Colonic mucosa (tissue), 4 donors: ENCODE measurements around the gene KNSTRN. TPM values are rescaled to one million over a fixed set of nuclear protein-coding genes. Genes with fewer than 3 reads are reported as not detected.

ENCODE experiments used
- DNase-seq: peaks from one replicate; pipeline ENCODE4 v3.0.0-alpha.2; 2020
- H3K27ac ChIP-seq: fragments of 200-600 bp; one replicate; pipeline ENCODE4 v1.8.0; 2021
- H3K27me3 ChIP-seq: fragments of 200-600 bp; one replicate; pipeline ENCODE4 v1.8.0; 2021
- H3K36me3 ChIP-seq: fragments of 200-600 bp; one replicate; pipeline ENCODE4 v1.8.0; 2021
- H3K4me1 ChIP-seq: fragments of 200-600 bp; one replicate; pipeline ENCODE4 v1.8.0; 2021; ENCODE audit warnings: mild to moderate bottlenecking
- H3K4me3 ChIP-seq: fragments of 200-600 bp; one replicate; pipeline ENCODE4 v1.8.0; 2021
- H3K9ac ChIP-seq, 2 donors: one replicate each; pipeline ENCODE4 v1.7.0; 2013; ENCODE audit warnings: control low read depth in 2 of 2, low read depth in 2 of 2, low read length in 2 of 2
- H3K9me3 ChIP-seq: fragments of 200-600 bp; one replicate; pipeline ENCODE4 v1.8.0; 2021
- intact Hi-C: fragments of 100-400 bp; cut with DNase I; formaldehyde crosslinking; loops from one replicate; pipeline ENCODE4 v1.14.1; 2022
- total RNA-seq, 2 donors: library from RNA; stranded (reverse); fragmentation: NEBNext Ultra II Directional in 1 of 2; extraction: Animal tissue kit (Norgen Biotek cat#: 25700) in 1 of 2; gene quantifications; one replicate each; pipeline ENCODE4 v1.2.1, GENCODE V29; 2021
- TF ChIP-seq, protein P1 (sequence below): fragments of 200-600 bp; IDR thresholded peaks from one replicate; pipeline ENCODE4 v1.8.0; 2022; ENCODE audit warnings: antibody characterized with exemption, mild to moderate bottlenecking
- donor health status: healthy.
- donor health status: DM: no; HTN: no; CAD: no.
- donor health status: DM: no; HTN: no; CAD: no.

KNSTRN gene
- total RNA-seq, 2 donors from 2014 or later = 12.2 to 51.2 TPM

DNA sequence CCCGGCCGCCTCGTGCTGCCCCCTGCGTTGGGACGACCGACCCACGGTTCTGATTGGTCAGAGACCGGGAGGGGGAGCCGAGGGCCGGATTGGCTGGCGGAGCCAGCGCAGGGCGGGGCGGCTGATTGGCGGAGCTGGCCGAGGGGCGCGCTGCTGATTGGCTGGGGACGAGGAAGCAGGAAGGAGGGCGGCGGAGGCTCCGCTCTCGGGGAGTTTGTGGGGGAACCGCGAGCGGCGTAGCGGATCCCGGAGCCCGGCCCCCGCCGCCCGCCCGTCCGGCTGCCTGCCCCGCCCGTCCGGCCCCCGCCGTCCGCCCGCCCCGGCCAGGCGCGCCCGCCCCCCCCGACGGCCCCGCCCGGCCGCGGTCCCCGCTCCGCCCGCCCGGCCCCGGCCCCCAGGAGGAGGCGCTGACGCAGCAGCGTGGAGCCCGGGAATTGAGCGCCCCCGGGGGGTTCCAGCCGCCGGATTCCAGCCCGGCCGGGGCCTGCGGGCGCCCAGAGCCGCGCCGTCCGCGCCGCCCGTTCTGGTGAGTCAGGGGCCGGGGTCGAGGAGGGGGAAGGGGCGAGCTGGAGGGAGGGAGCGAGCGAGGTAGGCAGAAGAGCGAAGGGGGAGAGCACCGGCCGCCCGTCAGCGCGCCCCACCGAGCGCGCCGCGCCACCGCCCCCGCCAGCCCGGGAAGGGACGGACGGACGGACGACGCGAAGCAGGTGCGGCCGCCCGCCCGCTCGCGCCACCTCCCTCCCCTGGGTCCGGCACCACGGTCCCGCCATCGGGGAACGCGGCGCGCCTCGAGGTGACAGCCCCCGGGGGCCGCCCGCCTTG is 58.4 kb downstream of the KNSTRN start, which contains the start of gene BAHD1:
Gene BAHD1, plus strand, starts transcription at position 211 of the 822 bp plus-strand sequence. CDS start 17,512 bp downstream, outside the sequence.
- H3K4me1 ChIP-seq = peaks cover 13% of the 10 kb centered on the region

DNA sequence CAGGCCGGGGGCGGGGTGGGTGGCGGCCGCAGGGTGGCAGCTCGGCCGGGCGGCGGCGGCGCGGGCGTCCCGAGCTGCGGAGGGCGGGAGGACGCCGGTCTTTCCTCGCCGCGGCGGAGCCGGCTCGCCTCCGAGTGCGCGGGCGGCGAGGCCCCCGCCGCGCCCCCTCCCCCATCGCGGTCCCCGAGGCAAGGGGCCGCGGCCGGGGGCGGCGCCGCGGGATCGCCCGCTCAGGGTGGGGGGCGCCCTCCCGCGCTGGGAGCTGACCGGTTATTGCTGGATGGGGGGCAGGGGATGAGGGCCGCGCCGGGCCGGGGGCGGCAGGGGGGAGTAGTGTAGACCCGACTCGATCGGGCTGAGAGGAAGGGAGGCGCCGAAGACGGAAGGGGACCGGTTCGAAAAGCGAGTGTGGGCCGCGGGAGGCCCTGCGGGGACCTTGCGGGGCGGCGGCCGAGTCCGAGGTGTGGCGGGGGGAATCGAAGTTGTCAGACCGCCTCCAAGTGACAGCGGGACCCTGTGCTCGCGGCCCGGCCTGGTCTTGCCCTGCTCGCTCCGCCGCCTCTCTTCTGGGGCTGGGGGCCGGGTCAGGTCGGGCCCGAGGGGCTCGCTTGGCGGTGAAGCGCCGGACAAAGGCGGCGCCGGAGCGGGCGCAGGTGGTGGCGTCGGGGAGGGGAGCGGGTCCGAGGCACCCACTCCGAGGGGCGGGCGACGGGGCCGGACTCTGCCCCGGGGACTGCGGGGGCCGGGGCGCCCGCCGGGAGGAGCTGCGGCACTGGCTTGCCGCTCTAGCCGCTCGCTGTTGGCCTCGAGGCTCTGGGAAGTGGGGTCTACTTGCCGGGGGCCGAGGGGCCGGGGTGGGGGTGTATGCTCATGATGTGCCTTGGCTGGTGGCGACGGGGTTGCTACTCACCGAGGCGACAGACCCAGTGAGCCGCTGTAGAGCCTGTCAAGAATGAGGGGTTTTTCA is 59.3 kb downstream of the KNSTRN start:
- no peaks in the 10 kb centered on the region for H3K9me3 ChIP-seq
- no peak overlapping the region for H3K27ac ChIP-seq
- H3K9ac ChIP-seq = peak overlapping the region; percentile 55 to 86
- TF ChIP-seq, protein P1, sequence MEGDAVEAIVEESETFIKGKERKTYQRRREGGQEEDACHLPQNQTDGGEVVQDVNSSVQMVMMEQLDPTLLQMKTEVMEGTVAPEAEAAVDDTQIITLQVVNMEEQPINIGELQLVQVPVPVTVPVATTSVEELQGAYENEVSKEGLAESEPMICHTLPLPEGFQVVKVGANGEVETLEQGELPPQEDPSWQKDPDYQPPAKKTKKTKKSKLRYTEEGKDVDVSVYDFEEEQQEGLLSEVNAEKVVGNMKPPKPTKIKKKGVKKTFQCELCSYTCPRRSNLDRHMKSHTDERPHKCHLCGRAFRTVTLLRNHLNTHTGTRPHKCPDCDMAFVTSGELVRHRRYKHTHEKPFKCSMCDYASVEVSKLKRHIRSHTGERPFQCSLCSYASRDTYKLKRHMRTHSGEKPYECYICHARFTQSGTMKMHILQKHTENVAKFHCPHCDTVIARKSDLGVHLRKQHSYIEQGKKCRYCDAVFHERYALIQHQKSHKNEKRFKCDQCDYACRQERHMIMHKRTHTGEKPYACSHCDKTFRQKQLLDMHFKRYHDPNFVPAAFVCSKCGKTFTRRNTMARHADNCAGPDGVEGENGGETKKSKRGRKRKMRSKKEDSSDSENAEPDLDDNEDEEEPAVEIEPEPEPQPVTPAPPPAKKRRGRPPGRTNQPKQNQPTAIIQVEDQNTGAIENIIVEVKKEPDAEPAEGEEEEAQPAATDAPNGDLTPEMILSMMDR = no peak
- no peaks in the 10 kb centered on the region for H3K36me3 ChIP-seq
- no peaks in the 10 kb centered on the region for H3K27me3 ChIP-seq
- DNase-seq = peak; percentile 38
- peak overlapping the region; percentile 79 for H3K4me3 ChIP-seq
- intact Hi-C loops = no loop called here
- peaks cover 11% of the 10 kb centered on the region for H3K4me1 ChIP-seq

More for the DNA sequence above, 58.4 kb downstream of the KNSTRN start, which contains the start of gene BAHD1:
- intact Hi-C loops = no loop called here
- peak; percentile 98 for DNase-seq
- TF ChIP-seq, protein P1 = no peak
- H3K36me3 ChIP-seq = no peaks in the 10 kb centered on the region
- no peaks in the 10 kb centered on the region for H3K9me3 ChIP-seq
- H3K9ac ChIP-seq = peak within 1 kb of the TSS; percentile 81 to 86
- H3K27me3 ChIP-seq = no peaks in the 10 kb centered on the region
- peak within 1 kb of the TSS; percentile 53 for H3K27ac ChIP-seq
- peak within 1 kb of the TSS; percentile 79 for H3K4me3 ChIP-seq

DNA sequence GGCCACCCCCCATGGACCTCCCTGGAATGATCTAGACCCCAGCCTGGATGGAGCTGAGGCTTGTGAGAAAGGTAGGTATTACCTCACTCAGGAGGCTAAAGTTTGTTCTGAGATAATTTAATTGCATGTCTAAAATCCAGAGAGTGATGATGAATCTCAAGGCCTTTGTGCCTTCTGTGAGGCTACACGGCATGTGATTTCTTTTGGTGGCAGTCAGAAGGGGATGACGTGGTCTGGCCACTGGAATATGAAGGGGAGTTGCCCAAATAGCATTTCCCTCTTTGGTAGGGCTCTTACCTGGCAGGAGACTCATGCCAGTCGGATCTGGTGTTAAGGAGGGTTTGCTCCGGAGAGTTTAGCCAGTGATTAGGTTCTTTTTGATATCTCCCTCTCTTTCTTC is 60.7 kb downstream of the KNSTRN start:
- intact Hi-C loops = no loop called here
- Histone ChIP-seq H3K27ac (no peak overlapping the region), H3K36me3 (no peaks in the 10 kb centered on the region), H3K27me3 (no peaks in the 10 kb centered on the region), H3K9me3 (no peaks in the 10 kb centered on the region), H3K4me3 (no peak overlapping the region), H3K9ac (no peak overlapping the region), H3K4me1 (peaks cover 11% of the 10 kb centered on the region)
- TF ChIP-seq, protein P1 = no peak
- DNase-seq = no peak

DNA sequence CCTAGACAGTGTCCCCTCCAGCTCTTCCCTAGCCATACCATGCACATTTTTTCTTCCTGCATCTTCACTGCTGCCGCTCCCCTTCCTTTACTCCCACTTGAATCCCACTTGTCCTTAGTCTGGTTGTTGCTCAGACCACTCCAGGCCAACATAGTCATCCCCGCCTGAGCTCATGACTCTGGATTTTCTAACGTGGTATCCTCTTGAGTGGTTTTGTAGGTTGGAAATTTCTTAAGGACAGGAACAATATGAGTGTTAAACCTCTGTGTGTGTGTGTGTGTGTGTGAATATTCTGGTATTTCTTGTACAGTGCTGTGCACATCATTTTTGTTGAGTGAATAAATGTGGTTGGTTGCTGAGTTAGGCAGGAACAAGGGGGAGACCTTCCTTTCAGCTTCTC is 61.3 kb downstream of the KNSTRN start:
- Histone ChIP-seq H3K4me3 (no peak overlapping the region), H3K4me1 (peaks cover 11% of the 10 kb centered on the region), H3K27me3 (no peaks in the 10 kb centered on the region), H3K9ac (no peak overlapping the region), H3K9me3 (no peaks in the 10 kb centered on the region), H3K27ac (no peak overlapping the region), H3K36me3 (no peaks in the 10 kb centered on the region)
- DNase-seq = no peak
- intact Hi-C loops = no loop called here
- TF ChIP-seq, protein P1 = no peak

Other genes starting within 250 kb of the KNSTRN start
- gene BUB1B, start 221.7 kb upstream of the KNSTRN start, total RNA-seq = 10 to 100 TPM; 10.2 to 48.3 TPM
- 10 to 100 TPM in 1 of 2 donors, 1 to 10 TPM in 1; 4.9 to 10.4 TPM for gene PAK6, start 143.7 kb upstream of the KNSTRN start, total RNA-seq
- not detected for gene ANKRD63, start 99.7 kb upstream of the KNSTRN start, total RNA-seq
- 1 to 10 TPM; 5.7 to 9.5 TPM for gene PLCB2, start 74.8 kb upstream of the KNSTRN start, total RNA-seq
- gene INAFM2, start 59.0 kb upstream of the KNSTRN start, total RNA-seq = 10 to 100 TPM; 10.8 to 28.6 TPM
- gene CCDC9B, start 41.8 kb upstream of the KNSTRN start, total RNA-seq = 10 to 100 TPM; 13.1 to 28.7 TPM
- 1,000 to 10,000 TPM; 1,442 to 2,028 TPM for gene PHGR1, start 31.7 kb upstream of the KNSTRN start, total RNA-seq
- 10 to 100 TPM; 12.6 to 16.3 TPM for gene DISP2, start 24.5 kb upstream of the KNSTRN start, total RNA-seq
- gene IVD, start 23.1 kb downstream of the KNSTRN start, total RNA-seq = 10 to 100 TPM; 74.1 to 86.1 TPM
- gene BAHD1, start 58.2 kb downstream of the KNSTRN start, total RNA-seq = 10 to 100 TPM; 25.3 to 26.3 TPM
- 1 to 10 TPM; 3.9 to 4.5 TPM for gene CHST14, start 88.3 kb downstream of the KNSTRN start, total RNA-seq
- gene CCDC32, start 182.3 kb downstream of the KNSTRN start, total RNA-seq = 10 to 100 TPM; 27.5 to 32.0 TPM
- gene RPUSD2, start 186.6 kb downstream of the KNSTRN start, total RNA-seq = 10 to 100 TPM; 11.0 to 17.0 TPM
- gene KNL1, start 211.5 kb downstream of the KNSTRN start, total RNA-seq = 10 to 100 TPM in 1 of 2 donors, 1 to 10 TPM in 1; 8.5 to 18.8 TPM